HEK293 (cell line): ENCODE data around the gene HOXD12.
A peak's percentile ranks its signal among the peaks of the same experiment; 100 is the strongest.

Source experiments
- CTCF ChIA-PET: fragments of 350-600 bp; formaldehyde crosslinking; extraction: SDS; loops from one replicate; lab custom pipeline; 2021; ENCODE audit warnings: antibody characterized with exemption; lab: Yijun Ruan, JAX
- POLR2A ChIA-PET: fragments of 300-600 bp; formaldehyde crosslinking; extraction: SDS; loops from one replicate; lab custom pipeline; 2020; ENCODE audit warnings: antibody characterized with exemption, inconsistent platforms; lab: Yijun Ruan, JAX
- H3K27ac ChIP-seq: fragments of 200-500 bp; sonication (Bioruptor generic); 2 replicates; pipeline ENCODE4 v1.5.1; 2014; ENCODE audit warnings: low read depth, low read length, control low read depth, inconsistent platforms; ENCODE audit errors: extremely low read depth
- H3K36me3 ChIP-seq, 2 experiments: fragments of 200-500 bp in 1 of 2; sonication (Bioruptor generic) in 1 of 2; 1 replicate in 1 of 2; 2 replicates in 1 of 2; pipeline ENCODE4 v1.5.1; 2014 to 2017; ENCODE audit warnings: inconsistent platforms in 2 of 2, low read length in 2 of 2; ENCODE audit not compliant: control insufficient read depth in 2 of 2, insufficient read depth in 1 of 2
- H3K4me1 ChIP-seq: fragments of 200-500 bp; sonication (Bioruptor generic); 2 replicates; pipeline ENCODE4 v1.5.1; 2014; ENCODE audit warnings: mild to moderate bottlenecking, low read length, inconsistent platforms; ENCODE audit not compliant: control insufficient read depth, insufficient read depth
- H3K4me3 ChIP-seq: 2 replicates; pipeline ENCODE4 v1.5.1; 2011; ENCODE audit warnings: low read depth, mild to moderate bottlenecking, control low read depth, low read length, moderate library complexity
- H3K9me3 ChIP-seq: fragments of 200-500 bp; sonication (Bioruptor generic); 2 replicates; pipeline ENCODE4 v1.5.1; 2014; ENCODE audit warnings: low read depth, low read length, inconsistent platforms; ENCODE audit not compliant: control insufficient read depth, insufficient read depth
- BCL11A ChIP-seq: fragments of 450-650 bp; formaldehyde crosslinking; IDR thresholded peaks from 2 replicates; pipeline ENCODE4 v1.5.1; 2016; ENCODE audit warnings: low read depth, missing biosample characterization, missing genetic modification characterization
- EGR2 ChIP-seq: fragments of 450-650 bp; formaldehyde crosslinking; IDR thresholded peaks from 2 replicates; pipeline ENCODE4 v1.5.1; 2016; ENCODE audit warnings: low read depth, missing biosample characterization, missing genetic modification characterization
- KLF9 ChIP-seq: fragments of 450-650 bp; formaldehyde crosslinking; IDR thresholded peaks from 2 replicates; pipeline ENCODE4 v1.5.1; 2016; ENCODE audit warnings: missing biosample characterization, missing genetic modification characterization, low read depth
- WT1 ChIP-seq: fragments of 450-650 bp; formaldehyde crosslinking; IDR thresholded peaks from 2 replicates; pipeline ENCODE4 v1.5.1; 2016; ENCODE audit warnings: missing biosample characterization, missing genetic modification characterization
- ZBTB1 ChIP-seq: fragments of 450-650 bp; formaldehyde crosslinking; IDR thresholded peaks from 2 replicates; pipeline ENCODE4 v1.5.1; 2016; ENCODE audit warnings: missing biosample characterization, missing genetic modification characterization
- ZBTB8A ChIP-seq: fragments of 450-650 bp; formaldehyde crosslinking; IDR thresholded peaks from 2 replicates; pipeline ENCODE4 v1.5.1; 2016; ENCODE audit warnings: missing biosample characterization, missing genetic modification characterization
- ZEB2 ChIP-seq: fragments of 450-650 bp; formaldehyde crosslinking; IDR thresholded peaks from 2 replicates; pipeline ENCODE4 v1.5.1; 2016; ENCODE audit warnings: missing biosample characterization, missing genetic modification characterization
- ZNF121 ChIP-seq: fragments of 450-650 bp; formaldehyde crosslinking; IDR thresholded peaks from 2 replicates; pipeline ENCODE4 v1.5.1; 2016; ENCODE audit warnings: missing biosample characterization, missing genetic modification characterization
- ZNF146 ChIP-seq: fragments of 450-650 bp; formaldehyde crosslinking; IDR thresholded peaks from 2 replicates; pipeline ENCODE4 v1.5.1; 2016; ENCODE audit warnings: missing biosample characterization, missing genetic modification characterization
- ZNF214 ChIP-seq: fragments of 450-650 bp; formaldehyde crosslinking; IDR thresholded peaks from 2 replicates; pipeline ENCODE4 v1.5.1; 2017; ENCODE audit warnings: missing biosample characterization, mild to moderate bottlenecking, missing genetic modification characterization, borderline replicate concordance
- ZNF221 ChIP-seq: fragments of 450-650 bp; formaldehyde crosslinking; IDR thresholded peaks from 2 replicates; pipeline ENCODE4 v1.5.1; 2017; ENCODE audit warnings: missing biosample characterization, missing genetic modification characterization, borderline replicate concordance
- ZNF223 ChIP-seq: fragments of 450-650 bp; formaldehyde crosslinking; IDR thresholded peaks from 2 replicates; pipeline ENCODE4 v1.5.1; 2016; ENCODE audit warnings: missing biosample characterization, missing genetic modification characterization
- ZNF324 ChIP-seq: fragments of 450-650 bp; formaldehyde crosslinking; IDR thresholded peaks from 2 replicates; pipeline ENCODE4 v1.5.1; 2016; ENCODE audit warnings: missing biosample characterization, missing genetic modification characterization
- ZNF335 ChIP-seq: fragments of 450-650 bp; formaldehyde crosslinking; conservative IDR thresholded peaks from 2 replicates; pipeline ENCODE4 v1.5.1; 2016; ENCODE audit warnings: missing biosample characterization, missing genetic modification characterization
- ZNF350 ChIP-seq: fragments of 450-650 bp; formaldehyde crosslinking; IDR thresholded peaks from 2 replicates; pipeline ENCODE4 v1.5.0; 2017; ENCODE audit warnings: missing biosample characterization, mild to moderate bottlenecking, missing genetic modification characterization
- ZNF658 ChIP-seq: fragments of 450-650 bp; formaldehyde crosslinking; IDR thresholded peaks from 2 replicates; pipeline ENCODE4; 2016; ENCODE audit warnings: missing biosample characterization, missing genetic modification characterization
- TF ChIP-seq, protein P1 (sequence below): fragments of 450-650 bp; formaldehyde crosslinking; IDR thresholded peaks from 2 replicates; pipeline ENCODE4 v1.5.1; 2017; ENCODE audit warnings: missing biosample characterization, missing genetic modification characterization
- TF ChIP-seq, protein P2 (sequence below): fragments of 450-650 bp; formaldehyde crosslinking; IDR thresholded peaks from 2 replicates; pipeline ENCODE4 v1.5.1; 2016; ENCODE audit warnings: missing biosample characterization, missing genetic modification characterization
- TF ChIP-seq, protein P3 (sequence below): fragments of 450-650 bp; IDR thresholded peaks from 2 replicates; pipeline ENCODE4 v1.5.1; 2018; ENCODE audit warnings: missing biosample characterization, missing genetic modification characterization
- TF ChIP-seq, protein P4 (sequence below): fragments of 450-650 bp; formaldehyde crosslinking; IDR thresholded peaks from 2 replicates; pipeline ENCODE4 v1.5.1; 2016; ENCODE audit warnings: missing biosample characterization, missing genetic modification characterization

HOXD12 gene

DNA sequence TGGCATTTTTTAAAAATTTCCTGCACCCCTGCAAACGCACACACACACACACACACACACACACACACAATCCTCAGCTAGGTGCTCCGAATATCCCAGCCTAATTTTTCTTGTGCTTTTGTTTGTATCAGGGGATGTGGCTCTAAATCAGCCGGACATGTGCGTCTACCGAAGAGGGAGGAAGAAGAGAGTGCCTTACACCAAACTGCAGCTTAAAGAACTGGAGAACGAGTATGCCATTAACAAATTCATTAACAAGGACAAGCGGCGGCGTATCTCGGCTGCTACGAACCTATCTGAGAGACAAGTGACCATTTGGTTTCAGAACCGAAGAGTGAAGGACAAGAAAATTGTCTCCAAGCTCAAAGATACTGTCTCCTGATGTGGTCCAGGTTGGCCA, 5.2 kb upstream of the HOXD12 start:
- POLR2A ChIA-PET: interaction anchor here (0.6 to 6.7 kb wide), 3 partner anchors 11 to 94 kb away, joined by 3 to 75 read pairs (median 3); partner anchors contain the start of gene HOXD11
- Histone ChIP-seq H3K27ac (no peak overlapping the region), H3K4me1 (peaks cover 6% of the 10 kb centered on the region), H3K9me3 (no peaks in the 10 kb centered on the region), H3K4me3 (no peak overlapping the region), H3K36me3 (peaks cover 0 to 16% of the 10 kb centered on the region in 2 experiments; a peak in 1 of 3 replicates)
- no peak for TF ChIP-seq WT1 (tag by site-specific recombination)
- TF ChIP-seq, protein P1, sequence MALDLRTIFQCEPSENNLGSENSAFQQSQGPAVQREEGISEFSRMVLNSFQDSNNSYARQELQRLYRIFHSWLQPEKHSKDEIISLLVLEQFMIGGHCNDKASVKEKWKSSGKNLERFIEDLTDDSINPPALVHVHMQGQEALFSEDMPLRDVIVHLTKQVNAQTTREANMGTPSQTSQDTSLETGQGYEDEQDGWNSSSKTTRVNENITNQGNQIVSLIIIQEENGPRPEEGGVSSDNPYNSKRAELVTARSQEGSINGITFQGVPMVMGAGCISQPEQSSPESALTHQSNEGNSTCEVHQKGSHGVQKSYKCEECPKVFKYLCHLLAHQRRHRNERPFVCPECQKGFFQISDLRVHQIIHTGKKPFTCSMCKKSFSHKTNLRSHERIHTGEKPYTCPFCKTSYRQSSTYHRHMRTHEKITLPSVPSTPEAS (tag by site-specific recombination): peak; percentile 81
- CTCF ChIA-PET: interaction anchor here (0.6 to 0.7 kb wide), 4 partner anchors 404 to 1257 kb away, joined by 3 read pairs; no protein-coding TSS in a partner anchor

DNA sequence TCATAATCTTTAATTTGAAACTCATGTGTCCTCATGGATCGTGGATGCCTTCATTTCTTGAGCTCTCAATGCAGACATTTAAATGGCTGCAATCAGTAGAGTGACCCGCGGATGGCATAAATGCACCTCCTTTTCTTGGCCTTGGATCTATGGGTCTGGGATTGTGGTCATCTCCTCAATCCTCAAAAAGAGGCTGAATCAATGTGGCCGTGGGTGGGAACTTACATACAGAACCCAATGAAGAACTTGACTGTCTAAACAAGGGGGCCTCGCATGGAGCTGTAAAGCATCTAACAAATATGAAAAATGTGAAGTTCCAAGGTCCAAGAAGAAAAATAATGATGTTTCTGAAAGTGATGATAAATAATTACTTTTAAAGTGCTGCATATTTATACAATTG, 4.2 kb upstream of the HOXD12 start:
- ChIA-PET POLR2A (interaction anchor here (6.7 kb wide), 1 partner anchor 10 kb away, joined by 75 read pairs; the partner anchor contains the start of gene HOXD11), CTCF (interaction anchor here (0.6 to 4.3 kb wide), 9 partner anchors 9 to 1957 kb away, joined by 3 to 33 read pairs (median 4); no protein-coding TSS in a partner anchor)
- peaks cover 0 to 16% of the 10 kb centered on the region in 2 experiments; a peak in 1 of 3 replicates for H3K36me3 ChIP-seq
- TF ChIP-seq ZNF324 (tag by site-specific recombination) (no peak), BCL11A (tag by site-specific recombination) (no peak), ZNF335 (tag by site-specific recombination) (no peak), ZNF146 (tag by site-specific recombination) (no peak), ZNF223 (tag by site-specific recombination) (no peak), ZNF221 (tag by site-specific recombination) (no peak), ZNF350 (tag by site-specific recombination) (no peak), ZNF658 (tag by site-specific recombination) (no peak), ZNF214 (tag by site-specific recombination) (no peak)
- TF ChIP-seq, protein P2, sequence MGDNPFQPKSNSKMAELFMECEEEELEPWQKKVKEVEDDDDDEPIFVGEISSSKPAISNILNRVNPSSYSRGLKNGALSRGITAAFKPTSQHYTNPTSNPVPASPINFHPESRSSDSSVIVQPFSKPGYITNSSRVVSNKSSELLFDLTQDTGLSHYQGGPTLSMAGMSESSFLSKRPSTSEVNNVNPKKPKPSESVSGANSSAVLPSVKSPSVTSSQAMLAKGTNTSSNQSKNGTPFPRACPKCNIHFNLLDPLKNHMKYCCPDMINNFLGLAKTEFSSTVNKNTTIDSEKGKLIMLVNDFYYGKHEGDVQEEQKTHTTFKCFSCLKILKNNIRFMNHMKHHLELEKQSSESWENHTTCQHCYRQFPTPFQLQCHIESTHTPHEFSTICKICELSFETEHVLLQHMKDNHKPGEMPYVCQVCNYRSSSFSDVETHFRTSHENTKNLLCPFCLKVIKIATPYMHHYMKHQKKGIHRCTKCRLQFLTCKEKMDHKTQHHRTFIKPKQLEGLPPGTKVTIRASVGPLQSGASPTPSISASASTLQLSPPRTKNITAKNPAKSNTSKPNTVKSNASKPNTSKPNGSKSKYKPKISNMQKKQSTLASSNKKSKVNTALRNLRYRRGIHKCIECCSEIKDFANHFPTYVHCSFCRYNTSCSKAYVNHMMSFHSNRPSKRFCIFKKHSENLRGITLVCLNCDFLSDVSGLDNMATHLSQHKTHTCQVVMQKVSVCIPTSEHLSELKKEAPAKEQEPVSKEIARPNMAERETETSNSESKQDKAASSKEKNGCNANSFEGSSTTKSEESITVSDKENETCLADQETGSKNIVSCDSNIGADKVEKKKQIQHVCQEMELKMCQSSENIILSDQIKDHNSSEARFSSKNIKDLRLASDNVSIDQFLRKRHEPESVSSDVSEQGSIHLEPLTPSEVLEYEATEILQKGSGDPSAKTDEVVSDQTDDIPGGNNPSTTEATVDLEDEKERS (tag by site-specific recombination): no peak
- no peak overlapping the region for H3K27ac ChIP-seq
- H3K9me3 ChIP-seq: no peaks in the 10 kb centered on the region
- H3K4me3 ChIP-seq: no peak overlapping the region
- H3K4me1 ChIP-seq: peaks cover 6% of the 10 kb centered on the region

DNA sequence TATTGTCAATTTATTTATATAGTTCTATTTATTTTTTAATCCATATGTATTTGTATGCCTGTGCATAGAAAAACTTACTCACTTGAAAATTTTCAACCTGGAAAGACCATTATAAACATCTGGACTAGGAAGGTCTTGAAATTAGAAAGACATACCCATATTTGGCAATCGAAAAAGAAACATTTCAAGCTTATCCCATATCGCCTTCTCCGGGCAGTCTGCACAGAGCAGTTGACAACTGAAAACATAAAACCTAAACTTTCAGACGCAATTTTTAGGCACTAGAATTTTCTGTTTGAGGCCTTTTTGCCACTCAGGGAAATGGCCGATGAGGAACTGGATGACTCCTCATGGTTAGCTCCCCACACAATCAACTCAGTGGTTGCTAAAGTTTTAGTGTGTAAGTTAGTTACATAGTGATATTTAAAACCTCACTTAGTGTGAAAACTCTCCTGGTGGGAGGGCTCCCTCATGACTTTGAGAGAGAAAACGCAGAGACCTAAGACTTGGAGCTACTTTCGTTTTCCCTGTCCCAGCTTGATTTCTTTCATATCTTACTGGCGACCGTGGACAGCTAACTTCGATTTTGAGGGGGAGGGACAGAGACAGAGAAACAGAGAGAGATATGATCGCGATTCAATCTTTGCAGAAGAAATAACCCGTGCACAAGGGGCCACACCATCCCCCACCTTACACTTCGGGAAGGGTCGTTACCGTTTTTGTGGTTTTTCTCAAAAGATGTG, 3.2 kb upstream of the HOXD12 start:
- POLR2A ChIA-PET: interaction anchor here (2.1 to 6.7 kb wide), 2 partner anchors 9 to 12 kb away, joined by 10 to 75 read pairs; partner anchors contain the start of gene HOXD11
- no peak for TF ChIP-seq ZBTB1
- TF ChIP-seq, protein P3, sequence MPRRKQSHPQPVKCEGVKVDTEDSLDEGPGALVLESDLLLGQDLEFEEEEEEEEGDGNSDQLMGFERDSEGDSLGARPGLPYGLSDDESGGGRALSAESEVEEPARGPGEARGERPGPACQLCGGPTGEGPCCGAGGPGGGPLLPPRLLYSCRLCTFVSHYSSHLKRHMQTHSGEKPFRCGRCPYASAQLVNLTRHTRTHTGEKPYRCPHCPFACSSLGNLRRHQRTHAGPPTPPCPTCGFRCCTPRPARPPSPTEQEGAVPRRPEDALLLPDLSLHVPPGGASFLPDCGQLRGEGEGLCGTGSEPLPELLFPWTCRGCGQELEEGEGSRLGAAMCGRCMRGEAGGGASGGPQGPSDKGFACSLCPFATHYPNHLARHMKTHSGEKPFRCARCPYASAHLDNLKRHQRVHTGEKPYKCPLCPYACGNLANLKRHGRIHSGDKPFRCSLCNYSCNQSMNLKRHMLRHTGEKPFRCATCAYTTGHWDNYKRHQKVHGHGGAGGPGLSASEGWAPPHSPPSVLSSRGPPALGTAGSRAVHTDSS (tag by site-specific recombination): no peak
- TF ChIP-seq EGR2 (tag by site-specific recombination): no peak
- no peak for TF ChIP-seq ZNF221 (tag by site-specific recombination)
- no peak for TF ChIP-seq KLF9 (tag by site-specific recombination)
- TF ChIP-seq ZNF121 (tag by site-specific recombination): no peak
- no peak for TF ChIP-seq ZBTB8A (tag by site-specific recombination)
- TF ChIP-seq, protein P4, sequence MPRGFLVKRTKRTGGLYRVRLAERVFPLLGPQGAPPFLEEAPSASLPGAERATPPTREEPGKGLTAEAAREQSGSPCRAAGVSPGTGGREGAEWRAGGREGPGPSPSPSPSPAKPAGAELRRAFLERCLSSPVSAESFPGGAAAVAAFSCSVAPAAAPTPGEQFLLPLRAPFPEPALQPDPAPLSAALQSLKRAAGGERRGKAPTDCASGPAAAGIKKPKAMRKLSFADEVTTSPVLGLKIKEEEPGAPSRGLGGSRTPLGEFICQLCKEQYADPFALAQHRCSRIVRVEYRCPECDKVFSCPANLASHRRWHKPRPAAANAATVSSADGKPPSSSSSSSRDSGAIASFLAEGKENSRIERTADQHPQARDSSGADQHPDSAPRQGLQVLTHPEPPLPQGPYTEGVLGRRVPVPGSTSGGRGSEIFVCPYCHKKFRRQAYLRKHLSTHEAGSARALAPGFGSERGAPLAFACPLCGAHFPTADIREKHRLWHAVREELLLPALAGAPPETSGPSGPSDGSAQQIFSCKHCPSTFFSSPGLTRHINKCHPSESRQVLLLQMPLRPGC (tag by site-specific recombination): 0 out of 2 replicates have a peak, but pooled peaks have one; percentile 12
- no peak for TF ChIP-seq ZEB2

More for the DNA sequence above, 3.2 kb upstream of the HOXD12 start:
- H3K36me3 ChIP-seq: peaks cover 0 to 16% of the 10 kb centered on the region in 2 experiments; a peak in 1 of 3 replicates
- CTCF ChIA-PET: interaction anchor here (0.5 to 4.3 kb wide), 31 partner anchors 10 to 1958 kb away, joined by 3 to 33 read pairs (median 5); no protein-coding TSS in a partner anchor
- peak overlapping the region; percentile 85 for H3K27ac ChIP-seq
- H3K4me3 ChIP-seq: peak overlapping the region; percentile 49; the same call in 1 of the 2 replicates
- no peaks in the 10 kb centered on the region for H3K9me3 ChIP-seq
- peaks cover 6% of the 10 kb centered on the region for H3K4me1 ChIP-seq
